Smooth muscle cell (in vitro differentiated cells): Measurements from ENCODE around the gene RUFY4. TPM values are rescaled to one million over a fixed set of nuclear protein-coding genes. Genes with fewer than 3 reads are reported as not detected.

Experiments
- DNase-seq: peaks from one replicate; lab custom pipeline; 2025; ENCODE audit not compliant: unreplicated experiment; lab: John Stamatoyannopoulos, UW
- H2AFZ ChIP-seq: fragments of 200-600 bp; sonication (generic); 2 replicates; pipeline ENCODE4 v1.6.0; 2016; ENCODE audit warnings: antibody characterized with exemption, low read depth, mild to moderate bottlenecking
- H3F3A ChIP-seq: fragments of 200-600 bp; sonication (generic); 2 replicates; pipeline ENCODE4 v1.6.0; 2017; ENCODE audit warnings: antibody characterized with exemption, low read depth
- H3K27ac ChIP-seq: fragments of 200-600 bp; sonication (generic); 2 replicates; pipeline ENCODE4 v1.5.1; 2016; ENCODE audit warnings: low read depth, mild to moderate bottlenecking
- H3K27me3 ChIP-seq: fragments of 200-600 bp; sonication (generic); 2 replicates; pipeline ENCODE4 v1.6.1; 2016; ENCODE audit warnings: low read depth, mild to moderate bottlenecking
- H3K36me3 ChIP-seq: fragments of 200-600 bp; sonication (generic); 2 replicates; pipeline ENCODE4 v1.5.1; 2016; ENCODE audit warnings: low read depth
- H3K4me1 ChIP-seq: fragments of 200-600 bp; sonication (generic); 2 replicates; pipeline ENCODE4 v1.5.1; 2016; ENCODE audit warnings: low read depth
- H3K4me2 ChIP-seq: fragments of 200-600 bp; sonication (generic); 2 replicates; pipeline ENCODE4 v1.6.0; 2016; ENCODE audit warnings: mild to moderate bottlenecking
- H3K4me3 ChIP-seq: fragments of 200-600 bp; sonication (generic); 2 replicates; pipeline ENCODE4 v1.5.1; 2016; ENCODE audit warnings: mild to moderate bottlenecking
- H3K79me2 ChIP-seq: fragments of 200-600 bp; sonication (generic); 2 replicates; pipeline ENCODE4 v1.6.0; 2016; ENCODE audit warnings: low read depth, mild to moderate bottlenecking
- H3K9ac ChIP-seq: fragments of 200-600 bp; sonication (generic); 2 replicates; pipeline ENCODE4 v1.6.0; 2016; ENCODE audit warnings: low read depth
- H3K9me3 ChIP-seq: fragments of 200-600 bp; sonication (generic); replicated peaks from 2 replicates; pipeline ENCODE4 v1.5.1; 2016; ENCODE audit warnings: low read depth
- H4K20me1 ChIP-seq: fragments of 200-600 bp; sonication (generic); 2 replicates; pipeline ENCODE4 v1.6.0; 2016; ENCODE audit warnings: low read depth
- CTCF ChIP-seq: fragments of 200-600 bp; sonication (generic); IDR thresholded peaks from 2 replicates; pipeline ENCODE4 v1.5.1; 2017; ENCODE audit warnings: borderline replicate concordance, mild to moderate bottlenecking, antibody characterized with exemption; ENCODE audit not compliant: insufficient read depth, poor library complexity, severe bottlenecking
- WGBS: methylation state at CpG from one replicate; pipeline ENCODE4 v1.1.7; 2016; ENCODE audit warnings: low lambda C conversion rate; 5-methylcytosine and 5-hydroxymethylcytosine counted together
- polyA plus RNA-seq: library from polyadenylated mRNA; unstranded; fragments of >200 nt; fragmentation: Nextera tagmentation; extraction: Ambion mirVana; gene quantifications from 2 replicates; pipeline ENCODE4 v1.2.1, GENCODE V29; 2016
- total RNA-seq: library from RNA; depleted of rRNA; stranded (reverse); fragments of >200 nt; gene quantifications from 2 replicates; pipeline ENCODE4 v1.2.3, GENCODE V29; 2014

RUFY4 gene
- total and polyA plus RNA-seq, 2 experiments from 2014 or later = 0.10 TPM; not detected in 1

DNA sequence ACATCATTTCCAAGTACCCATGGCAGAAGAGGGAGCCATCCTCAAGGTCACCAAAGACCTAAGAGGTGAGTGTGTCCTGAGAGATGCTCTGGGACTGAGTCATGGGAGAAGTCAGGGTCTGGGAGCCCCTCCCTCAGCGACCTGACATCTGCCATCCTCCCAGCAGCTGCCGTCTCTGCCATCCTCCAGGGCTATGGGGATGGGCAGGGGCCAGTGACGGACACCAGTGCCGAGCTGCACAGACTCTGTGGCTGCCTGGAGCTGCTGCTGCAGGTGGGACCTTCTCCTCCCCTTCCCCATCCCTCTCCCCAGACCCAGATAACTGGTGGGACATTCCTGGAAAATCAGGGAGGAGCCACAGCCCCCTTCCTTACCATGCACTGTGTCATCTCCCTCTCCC is 1.5 kb downstream of the RUFY4 start:
- Histone ChIP-seq H3K79me2 (no peaks in the 10 kb centered on the region), H3K4me2 (no peak overlapping the region), H3K4me1 (peaks cover under 1% of the 10 kb centered on the region), H3K27me3 (peaks cover 12% of the 10 kb centered on the region), H3K36me3 (no peaks in the 10 kb centered on the region), H3K9me3 (no peaks in the 10 kb centered on the region), H3K4me3 (no peak overlapping the region), H3K27ac (no peak overlapping the region), H3K9ac (no peak overlapping the region), H4K20me1 (no peaks in the 10 kb centered on the region), H3F3A (no peaks in the 10 kb centered on the region), H2AFZ (no peak overlapping the region)
- 74% methylated on average over 4 of the region's 4 CpGs for WGBS
- DNase-seq = no peak
- TF ChIP-seq CTCF = no peak

DNA sequence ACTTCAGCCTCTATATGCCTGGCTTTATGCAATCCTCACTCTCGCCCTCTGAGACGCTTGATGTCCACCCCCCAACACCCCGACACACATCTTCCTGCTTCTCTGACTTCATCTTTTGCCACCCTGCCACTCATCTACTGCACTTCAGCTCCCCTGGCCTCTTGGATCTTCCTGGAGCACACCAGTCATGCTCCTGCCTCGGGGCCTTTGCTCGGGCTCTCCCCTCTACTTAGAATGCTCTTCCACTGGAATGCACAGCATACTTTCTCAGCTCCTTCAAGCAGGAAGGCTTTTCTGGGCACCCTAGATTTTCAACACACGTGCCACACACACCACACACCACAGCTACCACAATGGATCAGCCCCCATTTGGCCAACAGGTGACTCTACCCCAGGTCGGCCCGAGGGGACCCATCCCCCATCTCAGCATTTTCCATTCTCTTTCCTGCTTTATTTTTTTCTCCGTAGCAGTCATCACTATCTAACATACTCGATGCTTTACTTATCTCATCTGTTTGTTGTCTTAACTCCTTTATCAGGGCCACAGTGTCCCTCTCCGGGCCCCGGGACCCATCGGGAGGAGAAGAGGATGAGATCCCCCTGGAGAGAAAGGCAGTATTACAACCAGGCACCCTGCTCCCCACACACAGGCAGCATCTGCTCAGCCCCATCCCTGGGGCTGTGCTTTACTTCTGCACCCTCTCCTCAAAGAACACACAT is 2.3 kb downstream of the RUFY4 start:
- no peak overlapping the region for H2AFZ ChIP-seq
- no peaks in the 10 kb centered on the region for H3F3A ChIP-seq
- WGBS = 76% methylated on average over 13 of the region's 13 CpGs
- no peaks in the 10 kb centered on the region for H3K9me3 ChIP-seq
- H3K4me1 ChIP-seq = no peaks in the 10 kb centered on the region
- H3K4me2 ChIP-seq = no peak overlapping the region
- peaks cover 12% of the 10 kb centered on the region for H3K27me3 ChIP-seq
- H3K27ac ChIP-seq = no peak overlapping the region
- no peak for TF ChIP-seq CTCF
- no peak overlapping the region for H3K4me3 ChIP-seq
- DNase-seq = no peak
- no peak overlapping the region for H3K9ac ChIP-seq
- no peaks in the 10 kb centered on the region for H3K36me3 ChIP-seq
- H4K20me1 ChIP-seq = no peaks in the 10 kb centered on the region
- H3K79me2 ChIP-seq = no peaks in the 10 kb centered on the region

DNA sequence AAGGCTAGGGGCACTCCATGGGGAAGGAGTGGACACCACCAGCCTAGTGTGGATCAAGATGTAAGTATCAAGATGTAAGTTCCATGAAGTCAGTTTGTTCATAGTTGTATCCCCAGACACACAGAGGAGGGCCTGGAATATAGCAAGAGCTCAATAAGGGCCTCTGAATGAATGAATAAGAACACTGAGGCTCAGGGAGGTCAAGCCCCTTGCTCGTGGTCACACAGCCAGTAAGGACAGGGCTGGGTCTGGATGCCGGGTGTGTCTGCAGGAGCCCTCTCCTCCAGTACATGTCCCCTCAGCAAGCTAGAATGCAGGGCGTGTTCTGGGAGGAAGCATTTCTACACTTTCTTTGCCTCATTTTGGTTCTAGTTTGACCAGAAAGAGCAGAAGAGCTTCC is 2.9 kb downstream of the RUFY4 start:
- WGBS = 82% methylated on average over 3 of the region's 3 CpGs
- Histone ChIP-seq H3K27ac (no peak overlapping the region), H3K9me3 (no peaks in the 10 kb centered on the region), H3K9ac (no peak overlapping the region), H3K36me3 (no peaks in the 10 kb centered on the region), H3K27me3 (peaks cover 12% of the 10 kb centered on the region), H3K79me2 (no peaks in the 10 kb centered on the region), H2AFZ (no peak overlapping the region), H3K4me2 (no peak overlapping the region), H3K4me3 (no peak overlapping the region), H4K20me1 (no peaks in the 10 kb centered on the region), H3K4me1 (no peaks in the 10 kb centered on the region), H3F3A (no peaks in the 10 kb centered on the region)
- DNase-seq = no peak
- no peak for TF ChIP-seq CTCF

DNA sequence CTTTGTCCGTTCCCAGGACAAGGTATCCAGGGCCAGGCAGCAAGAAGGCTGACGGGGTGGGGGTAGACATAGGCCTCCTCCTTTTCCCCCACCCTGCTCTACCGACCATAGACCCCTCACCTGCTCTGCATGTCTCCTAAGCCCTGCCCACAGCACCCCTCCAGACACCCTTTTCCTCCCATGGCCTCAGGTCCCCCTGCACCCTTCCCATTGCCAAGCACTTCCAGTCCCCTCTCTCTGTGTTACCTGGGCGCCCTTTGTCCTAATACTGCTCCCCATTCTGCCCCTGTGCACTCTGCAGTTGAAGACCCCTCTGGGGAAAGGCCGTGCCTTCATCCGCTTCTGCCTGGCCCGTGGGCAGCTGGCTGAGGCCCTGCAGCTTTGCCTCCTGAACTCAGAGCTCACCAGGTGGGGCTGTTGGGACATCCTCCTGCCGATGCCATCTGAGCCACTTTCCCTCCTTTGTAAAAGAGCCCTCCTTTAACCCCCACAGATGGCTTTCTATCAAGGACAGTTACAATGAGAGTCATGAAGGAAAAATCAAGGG is 3.5 kb downstream of the RUFY4 start:
- no peak overlapping the region for H3K27ac ChIP-seq
- DNase-seq = no peak

More for the DNA sequence above, 3.5 kb downstream of the RUFY4 start:
- no peaks in the 10 kb centered on the region for H3K36me3 ChIP-seq
- H3K27me3 ChIP-seq = peaks cover 7% of the 10 kb centered on the region
- H3K79me2 ChIP-seq = no peaks in the 10 kb centered on the region
- no peak overlapping the region for H3K4me3 ChIP-seq
- TF ChIP-seq CTCF = no peak
- H3K4me1 ChIP-seq = no peaks in the 10 kb centered on the region
- no peak overlapping the region for H3K9ac ChIP-seq
- H3K9me3 ChIP-seq = no peaks in the 10 kb centered on the region
- no peak overlapping the region for H2AFZ ChIP-seq
- no peak overlapping the region for H3K4me2 ChIP-seq
- H3F3A ChIP-seq = no peaks in the 10 kb centered on the region
- H4K20me1 ChIP-seq = no peaks in the 10 kb centered on the region
- 85% methylated on average over 8 of the region's 8 CpGs for WGBS
